H9 (cell line): ENCODE results near the gene MRAP2. TPM values are rescaled to one million over a fixed set of nuclear protein-coding genes. Genes with fewer than 3 reads are reported as not detected.
"Not testable (repeated sequence)": the region's sequence is repeated elsewhere in the genome, so short reads cannot be mapped to it uniquely, and the experiment has no call there.

Experiments
- DNase-seq: peaks from one replicate; pipeline ENCODE4 v3.0.0-alpha.2; 2017
- H2AFZ ChIP-seq: one replicate; pipeline ENCODE4 v1.6.1; 2013; ENCODE audit warnings: mild to moderate bottlenecking, low read length, control low read depth, moderate library complexity
- H2AK5ac ChIP-seq: 2 replicates; pipeline ENCODE4 v1.6.1; 2013; ENCODE audit warnings: low read length, control low read depth, mixed read lengths; ENCODE audit not compliant: insufficient read length
- H2BK120ac ChIP-seq: one replicate; pipeline ENCODE4 v1.6.1; 2013; ENCODE audit warnings: low read depth, mild to moderate bottlenecking, low read length, control low read depth, inconsistent platforms; ENCODE audit not compliant: poor library complexity, severe bottlenecking
- H2BK12ac ChIP-seq: 2 replicates; pipeline ENCODE4 v1.6.1; 2013; ENCODE audit warnings: low read length, control low read depth, mixed read lengths, low read depth; ENCODE audit not compliant: insufficient read length
- H2BK15ac ChIP-seq: 2 replicates; pipeline ENCODE4 v1.6.1; 2013; ENCODE audit warnings: low read depth, low read length, control low read depth
- H2BK20ac ChIP-seq: one replicate; pipeline ENCODE4 v1.6.1; 2013; ENCODE audit warnings: low read depth, mild to moderate bottlenecking, low read length, control low read depth, inconsistent platforms; ENCODE audit not compliant: poor library complexity, severe bottlenecking
- H2BK5ac ChIP-seq: 2 replicates; pipeline ENCODE4 v1.6.1; 2013; ENCODE audit warnings: low read length, control low read depth, mixed read lengths; ENCODE audit not compliant: insufficient read length
- H3K14ac ChIP-seq: 2 replicates; pipeline ENCODE4 v1.6.1; 2013; ENCODE audit warnings: low read length, control low read depth; ENCODE audit not compliant: insufficient read depth
- H3K18ac ChIP-seq: 2 replicates; pipeline ENCODE4 v1.6.1; 2013; ENCODE audit warnings: low read depth, mild to moderate bottlenecking, mixed read lengths, low read length, control low read depth; ENCODE audit not compliant: insufficient read length
- H3K23ac ChIP-seq: 2 replicates; pipeline ENCODE4 v1.6.1; 2013; ENCODE audit warnings: low read length, control low read depth, mixed read lengths, low read depth; ENCODE audit not compliant: insufficient read length
- H3K23me2 ChIP-seq: 2 replicates; pipeline ENCODE4 v1.6.1; 2013; ENCODE audit warnings: low read depth, mild to moderate bottlenecking, mixed read lengths, low read length, control low read depth; ENCODE audit not compliant: insufficient read length, poor library complexity, severe bottlenecking
- H3K27ac ChIP-seq: 2 replicates; pipeline ENCODE4 v1.5.1; 2013; ENCODE audit warnings: low read length, control low read depth, mixed read lengths, low read depth; ENCODE audit not compliant: insufficient read length
- H3K27me3 ChIP-seq: 2 replicates; pipeline ENCODE4 v1.6.1; 2013; ENCODE audit warnings: low read length, control low read depth, inconsistent platforms; ENCODE audit not compliant: insufficient read depth
- H3K4ac ChIP-seq: 2 replicates; pipeline ENCODE4 v1.6.1; 2013; ENCODE audit warnings: low read depth, mild to moderate bottlenecking, control low read depth, inconsistent platforms, low read length, moderate library complexity
- H3K4me1 ChIP-seq: 2 replicates; pipeline ENCODE4 v1.6.1; 2013; ENCODE audit warnings: low read length, control low read depth, inconsistent platforms; ENCODE audit not compliant: insufficient read depth
- H3K4me2 ChIP-seq: 2 replicates; pipeline ENCODE4 v1.6.1; 2013; ENCODE audit warnings: low read length, control low read depth, mixed read lengths; ENCODE audit not compliant: insufficient read length, insufficient read depth
- H3K56ac ChIP-seq: 2 replicates; pipeline ENCODE4 v1.6.1; 2013; ENCODE audit warnings: low read depth, mild to moderate bottlenecking, mixed read lengths, low read length, control low read depth; ENCODE audit not compliant: insufficient read length
- H3K79me1 ChIP-seq: 2 replicates; pipeline ENCODE4 v1.6.1; 2013; ENCODE audit warnings: low read depth, mild to moderate bottlenecking, moderate library complexity, low read length, control low read depth, inconsistent platforms; ENCODE audit not compliant: insufficient read depth, poor library complexity, severe bottlenecking
- H3K79me2 ChIP-seq: 2 replicates; pipeline ENCODE4 v1.6.1; 2013; ENCODE audit warnings: low read length, control low read depth, inconsistent platforms; ENCODE audit not compliant: insufficient read depth
- H3K9ac ChIP-seq: 2 replicates; pipeline ENCODE4 v1.6.1; 2013; ENCODE audit warnings: low read length, control low read depth, mixed read lengths; ENCODE audit not compliant: insufficient read length; ENCODE audit errors: extremely low read depth
- H3K9me3 ChIP-seq: one replicate; pipeline ENCODE4 v1.6.1; 2013; ENCODE audit warnings: low read depth, low read length, inconsistent platforms; ENCODE audit not compliant: control insufficient read depth
- H3T11ph ChIP-seq: one replicate; pipeline ENCODE4 v1.6.1; 2013; ENCODE audit warnings: mild to moderate bottlenecking, low read length, control low read depth, inconsistent platforms
- H4K20me1 ChIP-seq: one replicate; pipeline ENCODE4 v1.6.1; 2013; ENCODE audit not compliant: control insufficient read depth, insufficient read length, insufficient read depth
- H4K5ac ChIP-seq: 2 replicates; pipeline ENCODE4 v1.6.1; 2013; ENCODE audit warnings: low read depth, mild to moderate bottlenecking, mixed read lengths, low read length, control low read depth; ENCODE audit not compliant: insufficient read length
- H4K8ac ChIP-seq: replicated peaks from 2 replicates; pipeline ENCODE4 v1.6.1; 2013; ENCODE audit warnings: low read length, control low read depth, mixed read lengths, low read depth; ENCODE audit not compliant: insufficient read length
- H4K91ac ChIP-seq: 2 replicates; pipeline ENCODE4 v1.6.1; 2013; ENCODE audit warnings: low read depth, mild to moderate bottlenecking, moderate library complexity, mixed read lengths, low read length, control low read depth; ENCODE audit not compliant: insufficient read length
- H3K27ac Mint-ChIP-seq, 3 experiments: 2 replicates in 2 of 3; 3 replicates in 1 of 3; pipeline ENCODE4 v1.8.0; 2020 to 2021; ENCODE audit warnings: mixed read lengths in 3 of 3, mild to moderate bottlenecking in 1 of 3, moderate library complexity in 1 of 3
- H3K27me3 Mint-ChIP-seq: 2 replicates; pipeline ENCODE4 v1.8.0; 2021; ENCODE audit warnings: low read depth, mild to moderate bottlenecking, moderate library complexity, mixed read lengths
- H3K36me3 Mint-ChIP-seq, 3 experiments: 2 replicates in 2 of 3; 3 replicates in 1 of 3; pipeline ENCODE4 v1.8.0; 2020 to 2021; ENCODE audit warnings: low read depth in 3 of 3, mixed read lengths in 3 of 3; ENCODE audit not compliant: insufficient read depth in 1 of 3
- H3K4me1 Mint-ChIP-seq, 2 experiments: 2 replicates each; pipeline ENCODE4 v1.8.0; 2020; ENCODE audit warnings: mixed read lengths in 2 of 2
- H3K4me3 Mint-ChIP-seq, 2 experiments: 2 replicates in 1 of 2; 3 replicates in 1 of 2; pipeline ENCODE4 v1.8.0; 2020 to 2021; ENCODE audit warnings: mild to moderate bottlenecking in 2 of 2, mixed read lengths in 2 of 2, moderate library complexity in 1 of 2
- H3K9me3 Mint-ChIP-seq, 2 experiments: 2 replicates in 1 of 2; 3 replicates in 1 of 2; pipeline ENCODE4 v1.8.0; 2020; ENCODE audit warnings: mild to moderate bottlenecking in 2 of 2, mixed read lengths in 2 of 2, moderate library complexity in 1 of 2
- WGBS: extraction: QIAGEN DNeasy Blood & Tissue Kit; methylation state at CpG from one replicate; pipeline ENCODE4 v1.1.7; 2013; ENCODE audit warnings: missing lambda C conversion rate, low lambda C conversion rate, mixed read lengths; ENCODE audit not compliant: insufficient read length; ENCODE audit errors: extremely low coverage; 5-methylcytosine and 5-hydroxymethylcytosine counted together
- total RNA-seq: library from RNA; stranded (reverse); gene quantifications from 2 replicates; pipeline ENCODE4 v1.2.1, GENCODE V29; 2021

The MRAP2 gene
- total RNA-seq, 1 experiment from 2014 or later, result 8.0 TPM

DNA sequence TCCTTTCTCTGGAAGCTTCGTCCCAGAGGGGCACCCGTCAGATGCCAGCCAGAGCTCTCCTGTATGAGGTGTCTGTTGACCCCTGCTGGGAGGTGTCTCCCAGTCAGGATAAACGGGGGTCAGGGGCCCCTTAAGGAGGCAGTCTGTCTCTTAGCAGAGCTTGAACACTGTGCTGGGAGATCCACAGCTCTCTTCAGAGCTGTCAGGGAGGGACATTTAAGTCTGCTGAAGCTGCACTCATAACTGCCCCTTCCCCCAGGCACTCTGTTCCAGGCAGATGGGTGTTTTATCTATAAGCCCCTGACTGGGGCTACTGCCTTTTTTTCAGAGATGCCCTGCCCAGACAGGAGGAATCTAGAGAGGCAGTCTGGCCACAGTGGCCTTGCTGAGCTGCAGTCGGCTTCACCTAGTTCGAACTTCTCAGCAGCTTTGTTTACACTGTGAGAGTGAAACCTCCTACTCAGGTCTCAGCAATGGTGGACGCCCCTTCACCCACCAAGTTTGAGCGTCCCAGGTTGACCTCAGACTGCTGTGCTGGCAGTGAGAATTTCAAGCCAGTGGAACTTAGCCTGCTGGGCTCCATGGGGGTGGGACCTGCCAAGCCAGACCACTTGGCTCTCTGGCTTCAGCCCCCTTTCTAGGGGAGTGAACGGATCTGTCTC, 81.5 kb downstream of the MRAP2 start:
- H3K4me2 ChIP-seq, H2BK15ac ChIP-seq, H2BK120ac ChIP-seq, H4K91ac ChIP-seq, H3K27me3 ChIP-seq, H3K79me1 ChIP-seq, H3K9me3 ChIP-seq, H3K23me2 ChIP-seq, H2AK5ac ChIP-seq, H3K4ac ChIP-seq, H3K14ac ChIP-seq, H3K27me3 Mint-ChIP-seq, H3K4me3 Mint-ChIP-seq, H2BK20ac ChIP-seq, H3K36me3 Mint-ChIP-seq, H3K9ac ChIP-seq, H3K4me1 ChIP-seq, H3K56ac ChIP-seq, H3K4me1 Mint-ChIP-seq, H4K8ac ChIP-seq, H4K5ac ChIP-seq, H3K18ac ChIP-seq, H3T11ph ChIP-seq, H3K79me2 ChIP-seq, DNase-seq, H4K20me1 ChIP-seq, H2BK12ac ChIP-seq, H3K27ac ChIP-seq, H3K23ac ChIP-seq, H3K27ac Mint-ChIP-seq, H2BK5ac ChIP-seq, H2AFZ ChIP-seq: not testable (repeated sequence)
- peaks cover 5 to 11% of the 10 kb centered on the region in 2 experiments; a peak in 4 of 5 replicates for H3K9me3 Mint-ChIP-seq
- no CpG with 5 or more reads among the region's 8 CpGs for WGBS
